Liver (tissue), 3 donors: ENCODE results near the gene SLC6A17.

Experiments
- ATF3 ChIP-seq: IDR thresholded peaks from 2 replicates; pipeline ENCODE4 v1.6.1; 2016; ENCODE audit warnings: antibody characterized with exemption
- CTCF ChIP-seq: fragments of 150-350 bp; IDR thresholded peaks from 2 replicates; pipeline ENCODE4 v1.5.1; 2017; ENCODE audit warnings: improper control_type of control experiment, low read depth, low read length; ENCODE audit not compliant: missing input control
- RAD21 ChIP-seq, 2 donors: IDR thresholded peaks; 2 replicates each; pipeline ENCODE4 v1.6.1; 2016; ENCODE audit warnings: antibody characterized with exemption in 2 of 2, mild to moderate bottlenecking in 2 of 2
- REST ChIP-seq: IDR thresholded peaks from 2 replicates; pipeline ENCODE4 v1.6.1; 2016; ENCODE audit warnings: antibody characterized with exemption, mild to moderate bottlenecking
- SP1 ChIP-seq: IDR thresholded peaks from 2 replicates; pipeline ENCODE4 v1.6.1; 2018; ENCODE audit warnings: antibody characterized with exemption, mild to moderate bottlenecking
- donor health status: healthy.
- donor health status: healthy.

DNA sequence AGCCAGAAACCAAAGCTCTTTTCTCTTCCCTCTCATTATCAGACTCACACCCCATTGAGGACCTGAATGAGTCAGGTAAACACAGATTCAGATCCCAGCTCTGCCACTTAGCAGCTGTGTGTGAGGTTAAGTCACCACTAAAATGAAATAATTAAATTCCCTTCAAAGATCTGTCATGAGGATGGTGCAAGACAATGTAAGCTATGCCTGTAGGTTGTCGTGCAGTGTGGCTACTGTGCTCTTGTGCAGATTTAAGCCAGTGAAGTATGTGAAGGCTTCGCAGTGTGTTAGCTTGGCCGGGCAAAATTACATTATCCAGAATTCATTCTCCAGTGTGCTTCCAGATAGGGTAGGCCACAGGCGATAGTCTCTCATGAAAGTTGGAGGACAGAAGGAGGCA lies 24.5 kb upstream of the SLC6A17 start:
- no peak for TF ChIP-seq REST
- no peak for TF ChIP-seq RAD21 (IDR thresholded peaks at IDR 0.05)
- TF ChIP-seq SP1: no peak
- TF ChIP-seq CTCF: no peak
- TF ChIP-seq ATF3: no peak
